Nephron (organoid): Measurements from ENCODE around the gene CELF1.
"Not testable (repeated sequence)": the region's sequence is repeated elsewhere in the genome, so short reads cannot be mapped to it uniquely, and the experiment has no call there.

Experiments used
- H3K27ac Mint-ChIP-seq, 3 experiments: 2 replicates each; pipeline ENCODE4 v1.8.0; 2020; ENCODE audit warnings: mixed read lengths in 3 of 3, mild to moderate bottlenecking in 2 of 3, moderate library complexity in 1 of 3
- H3K27me3 Mint-ChIP-seq: 2 replicates; pipeline ENCODE4 v1.8.0; 2021; ENCODE audit warnings: low read depth, mild to moderate bottlenecking, moderate library complexity, mixed read lengths
- H3K36me3 Mint-ChIP-seq: 2 replicates; pipeline ENCODE4 v1.8.0; 2020; ENCODE audit warnings: low read depth, mixed read lengths
- H3K4me1 Mint-ChIP-seq: 2 replicates; pipeline ENCODE4 v1.8.0; 2020; ENCODE audit warnings: mixed read lengths
- H3K4me3 Mint-ChIP-seq, 3 experiments: 2 replicates each; pipeline ENCODE4 v1.8.0; 2020; ENCODE audit warnings: mild to moderate bottlenecking in 3 of 3, mixed read lengths in 3 of 3, moderate library complexity in 2 of 3
- H3K9me3 Mint-ChIP-seq: 2 replicates; pipeline ENCODE4 v1.8.0; 2020; ENCODE audit warnings: mixed read lengths
- TF ChIP-seq, protein P1 (sequence below), 3 experiments: fragments of 200-600 bp; sonication (generic); IDR thresholded peaks; one replicate each; pipeline ENCODE4 v1.5.0; 2021; ENCODE audit warnings: antibody characterized with exemption in 3 of 3; ENCODE audit not compliant: unreplicated experiment in 3 of 3

CELF1 gene

DNA sequence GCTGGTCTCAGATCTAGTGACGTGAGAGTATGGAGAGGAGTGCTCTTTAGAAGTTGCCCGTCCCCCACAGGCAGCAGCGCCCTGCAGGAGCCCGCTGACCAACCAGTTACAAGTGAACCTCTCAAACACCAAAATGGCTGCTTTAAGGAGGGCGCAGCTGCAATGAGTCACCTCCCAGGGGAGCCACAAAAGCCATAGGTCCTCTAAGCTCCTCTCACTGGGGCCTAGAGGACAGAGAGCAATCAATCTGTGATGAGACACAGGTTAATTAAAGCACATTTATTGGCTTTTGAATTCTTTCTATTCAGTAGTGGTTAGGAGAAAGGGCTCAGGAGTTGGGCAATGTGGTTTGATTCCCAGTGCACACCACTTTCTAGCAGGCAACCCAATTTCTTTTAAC is 88.4 kb downstream of the CELF1 start:
- Mint-ChIP-seq H3K27me3 (no peaks in the 10 kb centered on the region), H3K4me1 (peaks cover 40% of the 10 kb centered on the region), H3K27ac (no peak overlapping the region), H3K4me3 (no peak overlapping the region), H3K36me3 (peaks cover 33% of the 10 kb centered on the region), H3K9me3 (no peaks in the 10 kb centered on the region)
- TF ChIP-seq, protein P1, sequence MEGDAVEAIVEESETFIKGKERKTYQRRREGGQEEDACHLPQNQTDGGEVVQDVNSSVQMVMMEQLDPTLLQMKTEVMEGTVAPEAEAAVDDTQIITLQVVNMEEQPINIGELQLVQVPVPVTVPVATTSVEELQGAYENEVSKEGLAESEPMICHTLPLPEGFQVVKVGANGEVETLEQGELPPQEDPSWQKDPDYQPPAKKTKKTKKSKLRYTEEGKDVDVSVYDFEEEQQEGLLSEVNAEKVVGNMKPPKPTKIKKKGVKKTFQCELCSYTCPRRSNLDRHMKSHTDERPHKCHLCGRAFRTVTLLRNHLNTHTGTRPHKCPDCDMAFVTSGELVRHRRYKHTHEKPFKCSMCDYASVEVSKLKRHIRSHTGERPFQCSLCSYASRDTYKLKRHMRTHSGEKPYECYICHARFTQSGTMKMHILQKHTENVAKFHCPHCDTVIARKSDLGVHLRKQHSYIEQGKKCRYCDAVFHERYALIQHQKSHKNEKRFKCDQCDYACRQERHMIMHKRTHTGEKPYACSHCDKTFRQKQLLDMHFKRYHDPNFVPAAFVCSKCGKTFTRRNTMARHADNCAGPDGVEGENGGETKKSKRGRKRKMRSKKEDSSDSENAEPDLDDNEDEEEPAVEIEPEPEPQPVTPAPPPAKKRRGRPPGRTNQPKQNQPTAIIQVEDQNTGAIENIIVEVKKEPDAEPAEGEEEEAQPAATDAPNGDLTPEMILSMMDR (IDR thresholded peaks at IDR 0.05; ENCODE audit: unreplicated experiment in 3 of 3), result no peak

DNA sequence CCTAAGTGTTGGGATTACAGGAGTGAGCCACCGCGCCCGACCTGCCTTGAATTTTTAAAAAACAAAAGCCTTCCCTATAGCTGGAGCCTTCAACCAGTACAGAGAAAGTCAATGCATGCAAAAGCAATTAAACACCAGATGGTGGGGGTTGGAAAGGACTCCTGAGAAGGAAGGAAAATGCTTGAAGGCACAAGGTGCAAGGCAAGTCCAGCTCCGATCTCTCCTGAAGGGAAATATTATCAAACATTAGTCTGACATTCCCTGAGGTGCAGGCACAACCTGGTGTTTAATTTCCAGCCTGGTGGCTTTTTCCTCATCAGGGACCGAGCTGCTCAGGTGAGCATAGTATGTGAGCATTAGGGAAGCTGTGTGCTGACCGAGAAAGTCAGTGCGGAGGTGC is 91.1 kb downstream of the CELF1 start:
- Mint-ChIP-seq H3K9me3 (no peaks in the 10 kb centered on the region), H3K4me3 (no peak overlapping the region), H3K27me3 (no peaks in the 10 kb centered on the region), H3K4me1 (peaks cover 16% of the 10 kb centered on the region), H3K36me3 (peaks cover 18% of the 10 kb centered on the region), H3K27ac (peak overlapping the region; percentile 18 to 71 (median 51))
- TF ChIP-seq, protein P1 (IDR thresholded peaks at IDR 0.05; ENCODE audit: unreplicated experiment in 3 of 3), result no peak

DNA sequence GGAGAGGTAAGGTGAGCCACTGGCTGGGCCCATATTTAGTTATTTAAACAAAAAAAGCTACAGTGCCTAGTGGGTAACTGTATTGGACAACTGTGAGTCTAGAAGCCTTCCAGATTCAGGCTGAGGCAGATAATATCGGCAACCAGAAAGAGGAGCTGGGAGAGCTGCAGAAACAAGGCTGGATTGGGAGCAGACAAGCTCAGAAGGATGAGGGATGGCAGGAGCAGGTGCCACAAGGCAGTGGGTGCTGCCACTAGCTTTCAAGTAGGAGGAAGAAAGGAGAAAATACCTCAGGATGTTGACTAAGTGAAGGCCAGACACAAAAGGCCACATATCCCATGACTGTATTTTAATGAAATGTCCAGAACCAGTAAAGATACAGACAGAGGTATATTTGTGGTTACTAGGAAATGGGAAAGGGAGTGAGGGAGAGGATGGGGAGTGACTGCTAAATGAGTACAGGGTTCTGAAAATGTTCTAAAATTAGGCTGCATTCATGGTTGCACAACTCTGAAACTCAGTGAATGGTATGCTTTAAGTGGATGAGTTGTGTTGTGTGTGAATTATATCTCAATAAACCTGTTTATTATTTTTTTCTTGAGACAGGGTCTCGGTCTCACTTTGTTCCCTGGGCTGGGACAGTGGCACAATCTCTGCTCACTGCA is 92.2 kb downstream of the CELF1 start:
- peak overlapping the region in 1 of 3 experiments; percentile 28 for H3K27ac Mint-ChIP-seq
- H3K27me3 Mint-ChIP-seq, result no peaks in the 10 kb centered on the region
- H3K4me3 Mint-ChIP-seq, result no peak overlapping the region
- TF ChIP-seq, protein P1 (IDR thresholded peaks at IDR 0.05; ENCODE audit: unreplicated experiment in 3 of 3), result no peak
- no peaks in the 10 kb centered on the region for H3K9me3 Mint-ChIP-seq
- peaks cover 7% of the 10 kb centered on the region for H3K4me1 Mint-ChIP-seq
- peaks cover 18% of the 10 kb centered on the region for H3K36me3 Mint-ChIP-seq

DNA sequence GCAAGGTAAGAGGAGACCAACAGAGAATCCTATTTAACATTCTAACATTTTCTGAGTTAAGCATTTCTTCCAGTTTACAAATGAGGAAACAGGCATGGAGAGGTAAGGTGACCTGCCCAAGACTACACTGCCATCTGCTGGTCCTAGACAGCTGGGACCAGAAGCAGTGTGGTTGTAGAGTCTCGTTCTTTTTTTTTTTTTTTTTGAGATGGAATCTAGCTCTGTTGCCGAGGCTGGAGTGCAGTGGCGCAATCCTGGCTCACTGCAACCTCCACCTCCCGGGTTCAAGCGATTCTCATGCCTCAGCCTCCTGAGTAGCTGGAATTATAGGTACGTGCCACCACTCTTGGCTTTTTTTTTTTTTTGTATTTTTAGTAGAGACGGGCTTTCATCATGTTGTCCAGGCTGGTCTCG is 98.7 kb downstream of the CELF1 start:
- not testable (repeated sequence) for H3K4me1 Mint-ChIP-seq, H3K27me3 Mint-ChIP-seq, H3K9me3 Mint-ChIP-seq, H3K4me3 Mint-ChIP-seq, H3K36me3 Mint-ChIP-seq
- TF ChIP-seq, protein P1 (IDR thresholded peaks at IDR 0.05; ENCODE audit: unreplicated experiment in 3 of 3), result peak; percentile 62 to 72 (median 69)
- H3K27ac Mint-ChIP-seq, result peak overlapping the region in 2 of 3 experiments; percentile 39 to 45

DNA sequence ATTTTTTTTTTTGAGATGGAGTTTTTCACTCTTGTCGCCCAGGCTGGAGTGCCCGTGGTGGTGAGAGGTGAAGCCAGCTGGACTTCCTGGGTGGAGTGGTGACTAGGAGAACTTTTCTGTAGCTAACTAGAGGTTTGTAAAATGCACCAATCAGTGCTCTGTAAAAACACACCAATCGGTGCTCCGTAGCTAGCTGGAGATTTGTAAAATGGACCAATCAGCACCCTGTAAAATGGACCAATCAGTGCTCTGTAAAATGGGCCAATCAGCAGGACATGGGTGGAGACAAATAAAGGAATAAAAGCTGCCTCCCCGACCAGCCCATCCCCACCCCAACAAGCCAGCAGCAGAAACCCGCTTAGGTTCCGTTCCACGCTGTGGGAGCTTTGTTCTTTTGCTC is 99.6 kb downstream of the CELF1 start:
- Mint-ChIP-seq H3K27me3 (no peaks in the 10 kb centered on the region), H3K4me1 (peaks cover 5% of the 10 kb centered on the region), H3K36me3 (no peaks in the 10 kb centered on the region), H3K4me3 (no peak overlapping the region), H3K27ac (no peak overlapping the region), H3K9me3 (no peaks in the 10 kb centered on the region)
- TF ChIP-seq, protein P1 (IDR thresholded peaks at IDR 0.05; ENCODE audit: unreplicated experiment in 3 of 3), result no peak

DNA sequence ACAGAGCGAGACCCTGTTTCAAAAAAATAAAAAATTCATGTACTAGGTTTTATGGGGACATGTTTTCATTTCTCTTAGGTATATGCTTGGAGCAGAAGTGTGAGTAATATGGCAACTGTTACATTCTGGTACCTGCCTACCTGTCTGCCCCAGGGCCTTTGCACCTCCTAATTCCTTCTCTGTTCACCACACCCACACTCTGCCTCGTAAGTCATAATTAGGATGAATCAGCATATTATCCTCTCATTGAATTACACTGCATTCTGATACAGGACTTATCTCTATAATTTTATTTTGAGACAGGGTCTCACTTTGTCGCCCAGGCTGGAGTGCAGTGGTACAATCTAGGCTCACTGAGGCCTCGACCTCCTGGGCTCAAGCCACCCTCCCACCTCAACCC is 100.9 kb downstream of the CELF1 start:
- H3K36me3 Mint-ChIP-seq, result no peaks in the 10 kb centered on the region
- no peaks in the 10 kb centered on the region for H3K27me3 Mint-ChIP-seq
- H3K9me3 Mint-ChIP-seq, result no peaks in the 10 kb centered on the region
- TF ChIP-seq, protein P1 (IDR thresholded peaks at IDR 0.05; ENCODE audit: unreplicated experiment in 3 of 3), result no peak
- H3K4me3 Mint-ChIP-seq, result no peak overlapping the region
- no peak overlapping the region for H3K27ac Mint-ChIP-seq
- peaks cover 11% of the 10 kb centered on the region for H3K4me1 Mint-ChIP-seq
